A172 (cell line): ENCODE measurements around the gene LCMT1. TPM values are rescaled to one million over a fixed set of nuclear protein-coding genes. Genes with fewer than 3 reads are reported as not detected.
"Not testable (repeated sequence)": the region's sequence is repeated elsewhere in the genome, so short reads cannot be mapped to it uniquely, and the experiment has no call there.

Experiments used
- DNase-seq: peaks from one replicate; pipeline ENCODE4 v3.0.0-alpha.2; 2015; ENCODE audit warnings: low spot score
- total RNA-seq: library from RNA; depleted of rRNA; stranded (reverse); fragments of >200 nt; shearing (Covaris generic); gene quantifications from 2 replicates; pipeline ENCODE4 v1.2.3, GENCODE V29; 2014

Gene LCMT1
- total RNA-seq, 1 experiment from 2014 or later, result 58.6 TPM

- DNase-seq, result no peak
Measured at GRCh38 chr16:25094596-25094995, 16.9 kb upstream of the LCMT1 start.

GRCh38 chr16:25095636-25096035 lies 15.9 kb upstream of the LCMT1 start:
- DNase-seq, result no peak

GRCh38 chr16:25097276-25097975 lies 14.1 kb upstream of the LCMT1 start:
- DNase-seq, result peak; percentile 50

- DNase-seq, result no peak
Measured at GRCh38 chr16:25100511-25100910, 11.0 kb upstream of the LCMT1 start.

GRCh38 chr16:25106567-25107465 lies 4.7 kb upstream of the LCMT1 start:
- no peak for DNase-seq

GRCh38 chr16:25107466-25107792 lies 4.1 kb upstream of the LCMT1 start:
- no peak for DNase-seq

- DNase-seq, result peak; percentile 21
Measured at GRCh38 chr16:25108054-25108453, 3.5 kb upstream of the LCMT1 start.

GRCh38 chr16:25109643-25110042 lies 1.9 kb upstream of the LCMT1 start:
- peak; percentile 95 for DNase-seq

- peak; percentile 13 for DNase-seq
Measured at GRCh38 chr16:25110387-25110947, 1.1 kb upstream of the LCMT1 start.

- no peak for DNase-seq
Measured at GRCh38 chr16:25114121-25114520, 2.6 kb downstream of the LCMT1 start.

- no peak for DNase-seq
Measured at GRCh38 chr16:25118851-25119578, 7.5 kb downstream of the LCMT1 start.

GRCh38 chr16:25121824-25122600 lies 10.5 kb downstream of the LCMT1 start:
- DNase-seq, result no peak

GRCh38 chr16:25124503-25124902 lies 13.0 kb downstream of the LCMT1 start:
- no peak for DNase-seq

GRCh38 chr16:25126086-25126666 lies 14.6 kb downstream of the LCMT1 start:
- peak; percentile 22 for DNase-seq

GRCh38 chr16:25126820-25127232 lies 15.3 kb downstream of the LCMT1 start:
- peak; percentile 90 for DNase-seq

GRCh38 chr16:25132751-25133150 lies 21.2 kb downstream of the LCMT1 start:
- not testable (repeated sequence) for DNase-seq

GRCh38 chr16:25134166-25134700 lies 22.7 kb downstream of the LCMT1 start:
- no peak for DNase-seq

GRCh38 chr16:25135254-25135878 lies 23.8 kb downstream of the LCMT1 start:
- peak; percentile 42 for DNase-seq

- DNase-seq, result no peak
Measured at GRCh38 chr16:25138130-25138529, 26.6 kb downstream of the LCMT1 start.

- no peak for DNase-seq
Measured at GRCh38 chr16:25140459-25140858, 28.9 kb downstream of the LCMT1 start.
